GM19468 (cell line): ENCODE measurements around the gene CRHR1.

Experiments
- ATAC-seq: cut with Tn5 transposase; IDR thresholded peaks from one replicate; pipeline ENCODE4 v1.9.1; 2021; ENCODE audit warnings: mild to moderate bottlenecking, moderate library complexity, moderate number of reproducible peaks; ENCODE audit not compliant: unreplicated experiment; ENCODE audit errors: extremely low read depth

The CRHR1 gene

GRCh38 chr17:45757431-45758218 is 26.5 kb upstream of the CRHR1 start:
- ATAC-seq = no peak

GRCh38 chr17:45758544-45758943 is 25.6 kb upstream of the CRHR1 start:
- ATAC-seq = no peak

GRCh38 chr17:45759761-45760160 is 24.4 kb upstream of the CRHR1 start:
- no peak for ATAC-seq

- no peak for ATAC-seq
Measured at GRCh38 chr17:45761957-45762565, 22.1 kb upstream of the CRHR1 start.

GRCh38 chr17:45763182-45763581 is 20.9 kb upstream of the CRHR1 start:
- no peak for ATAC-seq

GRCh38 chr17:45764479-45764878 is 19.6 kb upstream of the CRHR1 start:
- no peak for ATAC-seq

GRCh38 chr17:45768000-45768399 is 16.1 kb upstream of the CRHR1 start:
- no peak for ATAC-seq

- ATAC-seq = no peak
Measured at GRCh38 chr17:45770632-45771270, 13.4 kb upstream of the CRHR1 start.

- no peak for ATAC-seq
Measured at GRCh38 chr17:45771271-45771959, 12.7 kb upstream of the CRHR1 start.

GRCh38 chr17:45775148-45775547 is 9.0 kb upstream of the CRHR1 start:
- no peak for ATAC-seq

- no peak for ATAC-seq
Measured at GRCh38 chr17:45775576-45776011, 8.5 kb upstream of the CRHR1 start.

- no peak for ATAC-seq
Measured at GRCh38 chr17:45776896-45777295, 7.2 kb upstream of the CRHR1 start.

GRCh38 chr17:45777388-45777787 is 6.7 kb upstream of the CRHR1 start:
- no peak for ATAC-seq

GRCh38 chr17:45780921-45781320 is 3.2 kb upstream of the CRHR1 start:
- ATAC-seq = no peak

GRCh38 chr17:45782889-45783592 is 1.1 kb upstream of the CRHR1 start:
- no peak for ATAC-seq

GRCh38 chr17:45783593-45784292 is 377 bp upstream of the CRHR1 start:
- ATAC-seq = no peak

- ATAC-seq = no peak
Measured at GRCh38 chr17:45784741-45785479, 790 bp downstream of the CRHR1 start.

GRCh38 chr17:45785480-45786193 is 1.5 kb downstream of the CRHR1 start:
- ATAC-seq = no peak
